Pulmonary artery endothelial cell (primary cell): ENCODE data around the gene MIB2. TPM values are rescaled to one million over a fixed set of nuclear protein-coding genes. Genes with fewer than 3 reads are reported as not detected.
A peak's percentile ranks its signal among the peaks of the same experiment; 100 is the strongest.
"Not testable (repeated sequence)": the region's sequence is repeated elsewhere in the genome, so short reads cannot be mapped to it uniquely, and the experiment has no call there.

ENCODE experiments used
- DNase-seq: peaks from one replicate; pipeline ENCODE4 v3.0.0-alpha.2; 2011; ENCODE audit warnings: low read depth, low spot score
- total RNA-seq: library from RNA; depleted of rRNA; stranded (reverse); fragments of >200 nt; gene quantifications from 2 replicates; pipeline ENCODE4 v1.2.3, GENCODE V29; 2014

MIB2 gene
- total RNA-seq, 1 donor from 2014 or later: 30.7 TPM

- not testable (repeated sequence) for DNase-seq
Observed at GRCh38 chr1:1646326-1646725, 31.0 kb downstream of the MIB2 start.

- not testable (repeated sequence) for DNase-seq
Observed at GRCh38 chr1:1647567-1648241, 32.4 kb downstream of the MIB2 start.

DNA sequence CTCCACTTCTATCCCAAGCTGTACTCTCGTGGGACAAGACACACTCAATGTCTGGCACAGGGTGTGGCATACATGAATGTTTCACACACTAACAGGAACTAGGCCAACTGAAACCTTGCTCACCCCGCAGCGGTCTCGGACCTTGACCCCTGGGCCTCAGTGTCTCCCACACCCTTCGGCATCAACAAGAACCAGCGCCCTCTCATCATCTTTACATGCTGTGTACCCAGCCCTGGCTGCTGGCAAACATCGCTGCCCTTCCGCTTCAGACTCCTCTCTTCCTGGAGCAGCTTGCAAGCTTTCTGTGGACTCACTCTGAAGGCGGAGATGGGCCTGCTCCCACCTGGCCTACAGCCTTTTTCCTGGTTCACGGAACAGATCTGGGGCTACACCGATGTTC is 33.0 kb downstream of the MIB2 start:
- not testable (repeated sequence) for DNase-seq

- DNase-seq: peak; percentile 81
Observed at GRCh38 chr1:1658583-1659549, 43.6 kb downstream of the MIB2 start, which contains the start of gene CDK11B. TSS of gene CDK11B (minus strand) at chr1:1659004. CDS start at chr1:1657485, 1,519 bp downstream.

- not testable (repeated sequence) for DNase-seq
Observed at GRCh38 chr1:1662392-1662791, 47.1 kb downstream of the MIB2 start.

- not testable (repeated sequence) for DNase-seq
Observed at GRCh38 chr1:1662830-1663560, 47.7 kb downstream of the MIB2 start.

- DNase-seq: not testable (repeated sequence)
Observed at GRCh38 chr1:1664318-1664717, 49.0 kb downstream of the MIB2 start.

GRCh38 chr1:1664941-1665814 is 49.9 kb downstream of the MIB2 start:
- DNase-seq: no peak

- DNase-seq: no peak
Observed at GRCh38 chr1:1665815-1666251, 50.5 kb downstream of the MIB2 start.

- no peak for DNase-seq
Observed at GRCh38 chr1:1666526-1666925, 51.2 kb downstream of the MIB2 start.

GRCh38 chr1:1669468-1670440 is 54.5 kb downstream of the MIB2 start:
- no peak for DNase-seq

GRCh38 chr1:1670866-1671265 is 55.6 kb downstream of the MIB2 start:
- no peak for DNase-seq

DNA sequence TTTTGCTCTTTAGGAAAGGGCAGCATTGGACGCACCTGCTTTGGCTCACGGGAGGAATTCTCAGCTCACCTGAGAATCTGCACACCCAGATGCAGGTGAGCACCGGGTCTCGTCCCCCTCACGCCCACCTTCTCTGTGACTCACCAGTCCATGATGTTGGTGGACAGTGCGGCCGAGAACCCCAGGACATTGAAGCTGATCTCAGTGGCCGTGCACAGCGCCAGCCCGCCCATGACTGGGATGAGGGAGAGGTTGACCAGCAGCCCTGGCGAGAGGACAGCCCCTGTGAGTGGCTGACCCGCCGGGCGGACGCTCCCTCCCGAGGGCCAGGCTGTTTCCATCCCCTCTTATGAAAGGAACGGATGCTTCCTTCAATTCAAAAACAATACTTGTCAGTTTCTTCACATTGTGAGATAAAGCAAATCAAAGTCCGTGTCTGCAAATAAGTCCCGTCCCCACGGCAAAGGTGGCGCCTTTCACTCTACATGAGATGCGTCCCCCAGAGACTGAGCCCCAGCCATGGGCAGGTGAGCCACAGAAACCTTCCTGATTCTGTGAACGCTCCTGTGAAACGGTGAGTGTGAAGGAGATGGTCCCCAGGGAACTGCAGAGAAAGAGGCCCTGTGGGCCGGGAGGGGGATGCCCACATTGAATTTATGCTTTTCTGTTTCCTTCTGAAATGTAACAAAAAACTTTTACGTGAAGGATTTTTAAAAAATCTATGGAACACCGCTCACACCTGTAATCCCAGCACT is 56.2 kb downstream of the MIB2 start:
- no peak for DNase-seq

DNA sequence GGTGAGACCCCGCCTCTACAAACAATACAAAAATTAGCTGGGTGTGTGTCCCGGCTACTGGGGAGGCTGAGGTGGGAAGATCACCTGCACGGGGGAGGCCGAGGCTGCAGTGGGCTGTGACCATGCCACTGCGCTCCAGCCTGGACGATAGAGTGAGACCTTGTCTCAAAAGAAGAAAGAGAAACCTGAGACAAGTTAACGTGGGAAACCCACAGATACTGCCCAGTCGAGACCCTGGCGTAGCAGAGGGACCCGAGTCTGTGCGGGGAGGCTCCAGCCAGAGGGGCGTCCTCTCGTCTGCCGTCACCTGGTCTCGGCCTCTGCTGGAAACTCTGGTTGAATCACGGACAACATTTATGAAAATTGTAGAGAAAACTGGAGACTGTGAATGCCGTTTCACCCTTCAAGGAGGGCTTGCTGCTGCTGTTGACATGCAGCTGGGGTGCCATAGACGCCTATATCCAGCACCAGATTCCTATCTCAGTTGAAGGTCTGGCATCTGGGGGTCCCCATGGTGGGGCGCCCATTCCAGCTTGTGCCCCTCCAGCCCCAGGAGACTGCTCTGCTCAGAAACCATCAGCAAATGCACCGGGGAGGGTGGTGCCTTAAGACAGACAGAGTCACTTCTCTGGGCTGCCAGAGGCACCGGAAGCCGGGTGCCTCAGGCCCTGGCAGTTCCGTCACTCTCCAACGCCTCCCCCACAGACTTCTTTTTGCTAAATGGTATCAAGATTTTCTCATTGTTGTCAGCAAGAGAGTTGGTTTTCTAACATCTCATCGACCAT is 57.1 kb downstream of the MIB2 start:
- DNase-seq: no peak

GRCh38 chr1:1674806-1675205 is 59.5 kb downstream of the MIB2 start:
- DNase-seq: not testable (repeated sequence)

DNA sequence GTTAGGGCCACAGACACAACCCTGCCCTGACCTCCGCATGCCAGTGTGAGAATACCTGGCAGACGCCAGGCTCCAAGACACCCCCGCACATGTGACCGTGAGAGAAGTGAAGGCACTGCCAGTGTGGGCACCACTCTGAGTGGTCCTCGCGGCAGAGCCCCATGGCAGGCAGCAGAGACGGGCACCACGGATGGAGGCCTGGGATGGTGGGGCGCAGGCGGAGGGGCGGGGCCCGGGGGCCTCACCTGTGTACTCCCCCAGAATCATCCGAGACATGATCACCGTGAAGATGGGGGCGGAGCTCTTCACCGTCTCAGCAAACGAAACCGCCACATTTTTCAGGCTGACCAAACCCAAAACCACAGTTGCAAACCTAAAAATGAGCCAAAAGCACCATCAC is 59.9 kb downstream of the MIB2 start:
- not testable (repeated sequence) for DNase-seq

- DNase-seq: not testable (repeated sequence)
Observed at GRCh38 chr1:1676087-1676486, 60.8 kb downstream of the MIB2 start.
